Smooth muscle cell (in vitro differentiated cells): ENCODE results near the gene RPP14. TPM values are rescaled to one million over a fixed set of nuclear protein-coding genes. Genes with fewer than 3 reads are reported as not detected.

Source experiments
- DNase-seq: peaks from one replicate; lab custom pipeline; 2025; ENCODE audit not compliant: unreplicated experiment; lab: John Stamatoyannopoulos, UW
- H2AFZ ChIP-seq: fragments of 200-600 bp; sonication (generic); 2 replicates; pipeline ENCODE4 v1.6.0; 2016; ENCODE audit warnings: antibody characterized with exemption, low read depth, mild to moderate bottlenecking
- H3F3A ChIP-seq: fragments of 200-600 bp; sonication (generic); 2 replicates; pipeline ENCODE4 v1.6.0; 2017; ENCODE audit warnings: antibody characterized with exemption, low read depth
- H3K27ac ChIP-seq: fragments of 200-600 bp; sonication (generic); 2 replicates; pipeline ENCODE4 v1.5.1; 2016; ENCODE audit warnings: low read depth, mild to moderate bottlenecking
- H3K27me3 ChIP-seq: fragments of 200-600 bp; sonication (generic); 2 replicates; pipeline ENCODE4 v1.6.1; 2016; ENCODE audit warnings: low read depth, mild to moderate bottlenecking
- H3K36me3 ChIP-seq: fragments of 200-600 bp; sonication (generic); 2 replicates; pipeline ENCODE4 v1.5.1; 2016; ENCODE audit warnings: low read depth
- H3K4me1 ChIP-seq: fragments of 200-600 bp; sonication (generic); 2 replicates; pipeline ENCODE4 v1.5.1; 2016; ENCODE audit warnings: low read depth
- H3K4me2 ChIP-seq: fragments of 200-600 bp; sonication (generic); 2 replicates; pipeline ENCODE4 v1.6.0; 2016; ENCODE audit warnings: mild to moderate bottlenecking
- H3K4me3 ChIP-seq: fragments of 200-600 bp; sonication (generic); 2 replicates; pipeline ENCODE4 v1.5.1; 2016; ENCODE audit warnings: mild to moderate bottlenecking
- H3K79me2 ChIP-seq: fragments of 200-600 bp; sonication (generic); 2 replicates; pipeline ENCODE4 v1.6.0; 2016; ENCODE audit warnings: low read depth, mild to moderate bottlenecking
- H3K9ac ChIP-seq: fragments of 200-600 bp; sonication (generic); 2 replicates; pipeline ENCODE4 v1.6.0; 2016; ENCODE audit warnings: low read depth
- H3K9me3 ChIP-seq: fragments of 200-600 bp; sonication (generic); replicated peaks from 2 replicates; pipeline ENCODE4 v1.5.1; 2016; ENCODE audit warnings: low read depth
- H4K20me1 ChIP-seq: fragments of 200-600 bp; sonication (generic); 2 replicates; pipeline ENCODE4 v1.6.0; 2016; ENCODE audit warnings: low read depth
- CTCF ChIP-seq: fragments of 200-600 bp; sonication (generic); IDR thresholded peaks from 2 replicates; pipeline ENCODE4 v1.5.1; 2017; ENCODE audit warnings: borderline replicate concordance, mild to moderate bottlenecking, antibody characterized with exemption; ENCODE audit not compliant: insufficient read depth, poor library complexity, severe bottlenecking
- WGBS: methylation state at CpG from one replicate; pipeline ENCODE4 v1.1.7; 2016; ENCODE audit warnings: low lambda C conversion rate; 5-methylcytosine and 5-hydroxymethylcytosine counted together
- polyA plus RNA-seq: library from polyadenylated mRNA; unstranded; fragments of >200 nt; fragmentation: Nextera tagmentation; extraction: Ambion mirVana; gene quantifications from 2 replicates; pipeline ENCODE4 v1.2.1, GENCODE V29; 2016
- total RNA-seq: library from RNA; depleted of rRNA; stranded (reverse); fragments of >200 nt; gene quantifications from 2 replicates; pipeline ENCODE4 v1.2.3, GENCODE V29; 2014

The RPP14 gene
- total and polyA plus RNA-seq, 2 experiments from 2014 or later: 9.8 to 10.4 TPM

DNA sequence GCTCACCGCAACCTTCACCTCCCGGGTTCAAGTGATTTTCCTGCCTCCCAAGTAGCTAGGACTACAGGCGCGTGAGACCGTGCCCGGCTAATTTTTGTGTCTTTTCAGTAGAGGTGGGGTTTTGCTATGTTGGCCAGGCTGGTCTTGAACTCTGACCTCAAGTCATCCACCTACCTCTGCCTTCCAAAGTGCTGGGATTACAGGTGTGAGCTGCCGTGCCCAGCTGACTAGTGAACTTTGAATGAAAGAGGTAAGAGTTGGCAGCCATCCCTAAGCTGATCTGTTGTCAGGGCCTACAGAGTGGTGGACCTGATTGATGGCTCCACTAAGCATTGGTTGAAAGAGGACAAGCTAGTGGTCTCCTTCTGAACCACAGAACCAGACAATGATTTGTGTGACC lies 41.9 kb downstream of the RPP14 start:
- no peak overlapping the region for H3K4me2 ChIP-seq
- H3K9me3 ChIP-seq: no peaks in the 10 kb centered on the region
- over 99% methylated on average over 7 of the region's 7 CpGs for WGBS
- H3K27ac ChIP-seq: no peak overlapping the region
- no peak for DNase-seq
- H3K9ac ChIP-seq: no peak overlapping the region
- peaks cover 6% of the 10 kb centered on the region for H3K4me1 ChIP-seq
- H3F3A ChIP-seq: no peaks in the 10 kb centered on the region
- no peak for TF ChIP-seq CTCF
- peaks cover 63% of the 10 kb centered on the region for H3K79me2 ChIP-seq
- no peak overlapping the region for H2AFZ ChIP-seq
- no peak overlapping the region for H3K4me3 ChIP-seq
- H4K20me1 ChIP-seq: peaks cover 25% of the 10 kb centered on the region
- no peaks in the 10 kb centered on the region for H3K27me3 ChIP-seq
- H3K36me3 ChIP-seq: no peaks in the 10 kb centered on the region

GRCh38 chr3:58349792-58350626 lies 44.0 kb downstream of the RPP14 start:
- H3K4me1 ChIP-seq: peaks cover 6% of the 10 kb centered on the region
- H3F3A ChIP-seq: no peaks in the 10 kb centered on the region
- no peaks in the 10 kb centered on the region for H3K36me3 ChIP-seq
- peak overlapping the region; percentile 48 for H3K4me2 ChIP-seq
- DNase-seq: no peak
- no peak overlapping the region for H3K27ac ChIP-seq
- no peaks in the 10 kb centered on the region for H3K9me3 ChIP-seq
- H3K79me2 ChIP-seq: peaks cover 64% of the 10 kb centered on the region
- no peak overlapping the region for H3K4me3 ChIP-seq
- no peak for TF ChIP-seq CTCF
- H2AFZ ChIP-seq: no peak overlapping the region
- H4K20me1 ChIP-seq: peaks cover 27% of the 10 kb centered on the region
- WGBS: 88% methylated on average over 7 of the region's 7 CpGs
- no peaks in the 10 kb centered on the region for H3K27me3 ChIP-seq
- no peak overlapping the region for H3K9ac ChIP-seq

GRCh38 chr3:58350627-58351013 lies 44.6 kb downstream of the RPP14 start:
- DNase-seq: no peak
- Histone ChIP-seq H3K9me3 (no peaks in the 10 kb centered on the region), H3K36me3 (no peaks in the 10 kb centered on the region), H3K79me2 (peaks cover 61% of the 10 kb centered on the region), H4K20me1 (peaks cover 30% of the 10 kb centered on the region), H3K9ac (no peak overlapping the region), H2AFZ (no peak overlapping the region), H3K27me3 (no peaks in the 10 kb centered on the region), H3K4me3 (no peak overlapping the region), H3K27ac (peak overlapping the region; percentile 35), H3K4me1 (peaks cover 6% of the 10 kb centered on the region), H3K4me2 (peak overlapping the region; percentile 48), H3F3A (no peaks in the 10 kb centered on the region)
- TF ChIP-seq CTCF: no peak
- WGBS: 82% methylated on average over 2 of the region's 2 CpGs

DNA sequence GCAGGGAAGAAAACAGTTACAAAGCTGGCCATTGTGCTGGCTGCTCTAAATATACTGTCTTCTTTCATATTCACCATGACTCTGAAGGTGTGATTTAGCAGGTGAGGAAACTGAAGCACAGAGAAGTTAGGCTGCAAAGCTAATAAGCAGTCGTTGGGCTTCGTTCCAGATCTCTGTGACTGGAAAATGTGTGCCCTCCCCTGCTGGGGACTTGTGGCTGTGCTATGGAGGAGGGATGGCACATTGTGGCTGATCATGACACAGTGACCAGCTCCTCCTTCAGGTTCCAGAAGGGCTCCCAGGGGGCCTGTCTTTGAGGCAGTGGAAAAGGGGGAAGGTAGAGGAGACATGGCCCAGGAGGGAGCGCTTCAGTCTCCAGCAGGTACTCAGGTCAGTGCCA lies 45.9 kb downstream of the RPP14 start:
- Histone ChIP-seq H3K9me3 (no peaks in the 10 kb centered on the region), H4K20me1 (peaks cover 39% of the 10 kb centered on the region), H3K79me2 (peaks cover 59% of the 10 kb centered on the region), H3K27me3 (no peaks in the 10 kb centered on the region), H3K9ac (no peak overlapping the region), H3K27ac (no peak overlapping the region), H3K4me1 (peaks cover 6% of the 10 kb centered on the region), H3F3A (no peaks in the 10 kb centered on the region), H2AFZ (no peak overlapping the region), H3K4me2 (no peak overlapping the region), H3K4me3 (no peak overlapping the region), H3K36me3 (no peaks in the 10 kb centered on the region)
- no peak for TF ChIP-seq CTCF
- 75% methylated on average over 3 of the region's 3 CpGs for WGBS
- no peak for DNase-seq
